Measurements from ENCODE around the gene SLC19A1. TPM values are rescaled to one million over a fixed set of nuclear protein-coding genes. Genes with fewer than 3 reads are reported as not detected.

The SLC19A1 gene
- total and polyA plus RNA-seq, 2 donors (not counting 1 experiment from before 2014, with no cell fraction given), result 1.7 to 2.1 TPM

DNA sequence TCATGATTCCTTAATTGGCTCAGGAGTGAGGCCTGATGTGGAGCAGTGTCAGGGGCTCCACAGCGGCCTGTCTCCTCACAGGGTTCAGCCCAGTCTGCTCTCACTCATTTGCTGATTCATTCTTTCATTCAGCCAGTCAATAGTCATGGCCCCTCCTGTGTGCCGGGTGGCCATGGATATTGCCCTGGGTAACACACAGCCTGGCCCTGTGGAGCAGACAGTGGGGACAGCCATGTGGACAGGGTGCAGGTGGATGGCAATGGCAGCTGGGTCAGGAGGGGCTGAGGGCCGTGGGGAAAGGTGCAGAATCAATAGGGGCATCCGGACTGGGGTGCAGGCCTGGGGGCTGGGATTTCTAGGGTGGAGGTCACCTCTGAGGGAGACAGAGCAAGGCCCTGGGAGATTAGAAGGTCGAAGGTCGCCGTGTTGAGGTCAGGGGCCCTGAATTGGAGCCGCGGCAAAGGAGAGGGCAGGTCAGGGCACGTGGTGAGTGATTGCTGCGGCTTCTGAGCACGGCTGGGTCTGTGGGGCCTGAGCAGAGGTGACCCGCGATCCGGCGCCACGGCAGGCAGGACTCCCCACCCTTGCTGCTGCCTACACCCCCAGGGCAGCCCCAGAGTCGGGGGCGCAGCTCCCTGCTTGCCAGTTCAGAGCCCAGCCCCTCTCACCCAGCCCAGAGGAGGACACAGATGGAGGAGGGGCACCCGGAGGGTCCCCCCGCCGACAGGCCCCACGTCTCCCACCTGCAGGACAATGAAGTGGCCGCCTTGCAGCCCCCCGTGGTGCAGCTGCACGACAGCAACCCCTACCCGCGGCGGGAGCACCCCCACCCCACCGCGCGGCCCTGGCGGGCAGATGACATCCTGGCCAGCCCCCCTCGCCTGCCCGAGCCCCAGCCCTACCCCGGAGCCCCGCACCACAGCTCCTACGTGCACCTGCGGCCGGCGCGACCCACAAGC lies 33.4 kb downstream of the SLC19A1 start:
- Histone ChIP-seq H3K9ac (ENCODE audit: insufficient read depth, low read length) (no peak overlapping the region), H3K4me3 (replicated peaks in 1 of 4; ENCODE audit: control extremely low read depth in 1 of 4, insufficient read depth in 1 of 4, low read depth in 3 of 4, low read length in 4 of 4) (no peak overlapping the region), H3K27me3 (ENCODE audit: control insufficient read depth, insufficient read depth, low read length) (no peaks in the 10 kb centered on the region), H2AFZ (ENCODE audit: low read length) (no peak overlapping the region), H3K9me3 (ENCODE audit: control insufficient read depth, insufficient read depth, low read depth, low read length) (no peaks in the 10 kb centered on the region), H4K20me1 (ENCODE audit: control insufficient read depth, extremely low read depth, insufficient read depth, low read length) (no peaks in the 10 kb centered on the region), H3K4me2 (ENCODE audit: extremely low read depth, insufficient read depth, low read length) (no peak overlapping the region), H3K79me2 (ENCODE audit: control insufficient read depth, insufficient read depth, low read length) (no peaks in the 10 kb centered on the region), H3K27ac (ENCODE audit: insufficient read depth, low read length) (no peak overlapping the region), H3K36me3 (ENCODE audit: control insufficient read depth, insufficient read depth, low read length) (peaks cover 10% of the 10 kb centered on the region), H3K4me1 (ENCODE audit: control insufficient read depth, extremely low read depth, insufficient read depth, low read length) (no peaks in the 10 kb centered on the region)
- DNase-seq (ENCODE audit: low read depth in 2 of 2), result no peak
- no peak for TF ChIP-seq EZH2 (IDR thresholded peaks at IDR 0.05; ENCODE audit: low read length, missing control alignments)
- TF ChIP-seq, protein P1, sequence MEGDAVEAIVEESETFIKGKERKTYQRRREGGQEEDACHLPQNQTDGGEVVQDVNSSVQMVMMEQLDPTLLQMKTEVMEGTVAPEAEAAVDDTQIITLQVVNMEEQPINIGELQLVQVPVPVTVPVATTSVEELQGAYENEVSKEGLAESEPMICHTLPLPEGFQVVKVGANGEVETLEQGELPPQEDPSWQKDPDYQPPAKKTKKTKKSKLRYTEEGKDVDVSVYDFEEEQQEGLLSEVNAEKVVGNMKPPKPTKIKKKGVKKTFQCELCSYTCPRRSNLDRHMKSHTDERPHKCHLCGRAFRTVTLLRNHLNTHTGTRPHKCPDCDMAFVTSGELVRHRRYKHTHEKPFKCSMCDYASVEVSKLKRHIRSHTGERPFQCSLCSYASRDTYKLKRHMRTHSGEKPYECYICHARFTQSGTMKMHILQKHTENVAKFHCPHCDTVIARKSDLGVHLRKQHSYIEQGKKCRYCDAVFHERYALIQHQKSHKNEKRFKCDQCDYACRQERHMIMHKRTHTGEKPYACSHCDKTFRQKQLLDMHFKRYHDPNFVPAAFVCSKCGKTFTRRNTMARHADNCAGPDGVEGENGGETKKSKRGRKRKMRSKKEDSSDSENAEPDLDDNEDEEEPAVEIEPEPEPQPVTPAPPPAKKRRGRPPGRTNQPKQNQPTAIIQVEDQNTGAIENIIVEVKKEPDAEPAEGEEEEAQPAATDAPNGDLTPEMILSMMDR (conservative IDR thresholded peaks at IDR 0.05 in 1 of 2, IDR thresholded peaks at IDR 0.05 in 1 of 2; ENCODE audit: low read depth in 1 of 2, low read length in 2 of 2), result no peak

DNA sequence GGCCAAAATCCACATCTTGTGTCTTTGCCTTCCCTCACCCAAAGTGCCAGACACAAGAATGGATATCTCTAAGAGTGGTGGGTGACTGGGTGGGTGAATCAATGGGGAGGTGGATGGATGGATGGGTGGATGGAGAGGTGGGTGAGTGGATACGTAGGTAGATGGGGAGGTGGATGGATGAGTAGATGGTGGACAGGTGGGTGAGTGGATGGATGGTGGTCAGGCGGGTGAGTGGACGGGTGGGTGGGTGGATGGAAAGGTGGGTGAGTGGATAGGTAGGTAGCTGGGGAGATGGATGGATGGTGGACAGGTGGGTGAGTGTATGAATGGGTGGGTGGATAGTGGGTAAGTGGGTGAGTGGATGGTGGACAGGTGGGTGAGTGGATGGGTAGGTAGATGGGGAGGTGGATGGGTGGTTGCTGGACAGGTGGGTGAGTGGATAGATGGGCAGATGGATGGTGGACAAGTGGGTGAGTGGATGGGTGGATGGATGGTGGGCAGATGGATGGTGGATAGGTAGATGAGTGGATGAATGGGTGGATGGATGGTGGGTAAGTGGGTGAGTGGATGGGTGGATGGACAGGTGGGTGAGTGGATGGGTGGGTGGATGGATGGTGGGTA lies 34.2 kb downstream of the SLC19A1 start:
- no peak overlapping the region for H3K27ac ChIP-seq (ENCODE audit: insufficient read depth, low read length)
- no peaks in the 10 kb centered on the region for H3K9me3 ChIP-seq (ENCODE audit: control insufficient read depth, insufficient read depth, low read depth, low read length)
- no peak overlapping the region for H2AFZ ChIP-seq (ENCODE audit: low read length)
- H3K9ac ChIP-seq (ENCODE audit: insufficient read depth, low read length), result no peak overlapping the region
- peaks cover 7% of the 10 kb centered on the region for H3K36me3 ChIP-seq (ENCODE audit: control insufficient read depth, insufficient read depth, low read length)
- no peaks in the 10 kb centered on the region for H4K20me1 ChIP-seq (ENCODE audit: control insufficient read depth, extremely low read depth, insufficient read depth, low read length)
- H3K79me2 ChIP-seq (ENCODE audit: control insufficient read depth, insufficient read depth, low read length), result no peaks in the 10 kb centered on the region
- no peak overlapping the region for H3K4me3 ChIP-seq (replicated peaks in 1 of 4; ENCODE audit: control extremely low read depth in 1 of 4, insufficient read depth in 1 of 4, low read depth in 3 of 4, low read length in 4 of 4)
- H3K4me1 ChIP-seq (ENCODE audit: control insufficient read depth, extremely low read depth, insufficient read depth, low read length), result no peaks in the 10 kb centered on the region
- no peaks in the 10 kb centered on the region for H3K27me3 ChIP-seq (ENCODE audit: control insufficient read depth, insufficient read depth, low read length)
- no peak overlapping the region for H3K4me2 ChIP-seq (ENCODE audit: extremely low read depth, insufficient read depth, low read length)
- TF ChIP-seq EZH2 (IDR thresholded peaks at IDR 0.05; ENCODE audit: low read length, missing control alignments), result no peak
- TF ChIP-seq, protein P1 (conservative IDR thresholded peaks at IDR 0.05 in 1 of 2, IDR thresholded peaks at IDR 0.05 in 1 of 2; ENCODE audit: low read depth in 1 of 2, low read length in 2 of 2), result no peak
- DNase-seq (ENCODE audit: low read depth in 2 of 2), result no peak

DNA sequence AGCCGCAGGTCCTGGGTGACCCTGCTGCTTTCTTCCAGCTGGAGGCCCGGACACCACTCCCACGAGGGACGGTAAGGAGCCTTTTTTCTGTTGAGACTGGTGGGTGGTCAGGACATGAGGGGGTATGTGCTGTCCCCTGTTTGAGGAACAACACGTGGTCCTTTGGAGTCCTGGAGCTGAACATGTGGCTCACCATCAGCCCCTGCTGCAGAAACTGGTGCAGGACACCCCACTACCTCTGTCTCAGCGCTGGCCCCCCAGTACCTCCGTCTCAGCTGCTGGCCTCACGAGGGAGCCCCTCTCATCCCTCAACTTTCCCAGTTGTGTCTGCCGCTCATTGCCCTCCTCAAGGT lies 34.7 kb downstream of the SLC19A1 start:
- Histone ChIP-seq H3K4me2 (ENCODE audit: extremely low read depth, insufficient read depth, low read length) (no peak overlapping the region), H3K4me3 (replicated peaks in 1 of 4; ENCODE audit: control extremely low read depth in 1 of 4, insufficient read depth in 1 of 4, low read depth in 3 of 4, low read length in 4 of 4) (no peak overlapping the region), H3K27me3 (ENCODE audit: control insufficient read depth, insufficient read depth, low read length) (no peaks in the 10 kb centered on the region), H3K36me3 (ENCODE audit: control insufficient read depth, insufficient read depth, low read length) (peaks cover 5% of the 10 kb centered on the region), H3K4me1 (ENCODE audit: control insufficient read depth, extremely low read depth, insufficient read depth, low read length) (no peaks in the 10 kb centered on the region), H3K27ac (ENCODE audit: insufficient read depth, low read length) (no peak overlapping the region), H2AFZ (ENCODE audit: low read length) (no peak overlapping the region), H3K79me2 (ENCODE audit: control insufficient read depth, insufficient read depth, low read length) (no peaks in the 10 kb centered on the region), H3K9ac (ENCODE audit: insufficient read depth, low read length) (no peak overlapping the region), H4K20me1 (ENCODE audit: control insufficient read depth, extremely low read depth, insufficient read depth, low read length) (no peaks in the 10 kb centered on the region), H3K9me3 (ENCODE audit: control insufficient read depth, insufficient read depth, low read depth, low read length) (no peaks in the 10 kb centered on the region)
- no peak for DNase-seq (ENCODE audit: low read depth in 2 of 2)
- TF ChIP-seq, protein P1 (conservative IDR thresholded peaks at IDR 0.05 in 1 of 2, IDR thresholded peaks at IDR 0.05 in 1 of 2; ENCODE audit: low read depth in 1 of 2, low read length in 2 of 2), result no peak
- no peak for TF ChIP-seq EZH2 (IDR thresholded peaks at IDR 0.05; ENCODE audit: low read length, missing control alignments)
